WI38 (cell line): ENCODE measurements around the gene PPM1M.
A peak's percentile ranks its signal among the peaks of the same experiment; 100 is the strongest.

Experiments used
- H3K4me3 ChIP-seq: 2 replicates; pipeline ENCODE4 v1.5.1; 2011; ENCODE audit warnings: low read depth, mild to moderate bottlenecking, control low read depth, low read length
- TF ChIP-seq, protein P1 (sequence below): IDR thresholded peaks from 2 replicates; pipeline ENCODE4 v1.5.1; 2012; ENCODE audit warnings: low read depth, mild to moderate bottlenecking, control low read depth, low read length

The PPM1M gene

DNA sequence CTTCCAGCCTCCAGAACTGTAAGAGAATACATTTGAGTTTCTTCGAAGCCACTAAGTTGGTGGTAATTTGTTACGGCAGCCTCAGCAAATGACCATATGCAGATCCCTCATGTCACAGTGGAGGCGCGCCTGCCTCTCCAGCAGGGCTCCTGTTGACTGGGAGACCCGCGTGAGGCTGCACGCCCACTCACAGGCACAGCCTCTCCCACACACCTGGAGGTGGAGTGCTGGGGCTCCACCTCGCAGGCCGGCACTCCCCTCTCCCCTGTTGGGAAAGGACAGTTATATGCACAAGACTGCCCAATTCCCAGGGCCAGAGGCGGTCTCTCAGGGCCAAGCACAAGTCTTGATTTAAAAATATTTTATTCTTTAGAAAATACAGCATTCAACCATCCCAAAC is 17.3 kb upstream of the PPM1M start:
- TF ChIP-seq, protein P1, sequence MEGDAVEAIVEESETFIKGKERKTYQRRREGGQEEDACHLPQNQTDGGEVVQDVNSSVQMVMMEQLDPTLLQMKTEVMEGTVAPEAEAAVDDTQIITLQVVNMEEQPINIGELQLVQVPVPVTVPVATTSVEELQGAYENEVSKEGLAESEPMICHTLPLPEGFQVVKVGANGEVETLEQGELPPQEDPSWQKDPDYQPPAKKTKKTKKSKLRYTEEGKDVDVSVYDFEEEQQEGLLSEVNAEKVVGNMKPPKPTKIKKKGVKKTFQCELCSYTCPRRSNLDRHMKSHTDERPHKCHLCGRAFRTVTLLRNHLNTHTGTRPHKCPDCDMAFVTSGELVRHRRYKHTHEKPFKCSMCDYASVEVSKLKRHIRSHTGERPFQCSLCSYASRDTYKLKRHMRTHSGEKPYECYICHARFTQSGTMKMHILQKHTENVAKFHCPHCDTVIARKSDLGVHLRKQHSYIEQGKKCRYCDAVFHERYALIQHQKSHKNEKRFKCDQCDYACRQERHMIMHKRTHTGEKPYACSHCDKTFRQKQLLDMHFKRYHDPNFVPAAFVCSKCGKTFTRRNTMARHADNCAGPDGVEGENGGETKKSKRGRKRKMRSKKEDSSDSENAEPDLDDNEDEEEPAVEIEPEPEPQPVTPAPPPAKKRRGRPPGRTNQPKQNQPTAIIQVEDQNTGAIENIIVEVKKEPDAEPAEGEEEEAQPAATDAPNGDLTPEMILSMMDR = no peak
- H3K4me3 ChIP-seq = no peak overlapping the region

DNA sequence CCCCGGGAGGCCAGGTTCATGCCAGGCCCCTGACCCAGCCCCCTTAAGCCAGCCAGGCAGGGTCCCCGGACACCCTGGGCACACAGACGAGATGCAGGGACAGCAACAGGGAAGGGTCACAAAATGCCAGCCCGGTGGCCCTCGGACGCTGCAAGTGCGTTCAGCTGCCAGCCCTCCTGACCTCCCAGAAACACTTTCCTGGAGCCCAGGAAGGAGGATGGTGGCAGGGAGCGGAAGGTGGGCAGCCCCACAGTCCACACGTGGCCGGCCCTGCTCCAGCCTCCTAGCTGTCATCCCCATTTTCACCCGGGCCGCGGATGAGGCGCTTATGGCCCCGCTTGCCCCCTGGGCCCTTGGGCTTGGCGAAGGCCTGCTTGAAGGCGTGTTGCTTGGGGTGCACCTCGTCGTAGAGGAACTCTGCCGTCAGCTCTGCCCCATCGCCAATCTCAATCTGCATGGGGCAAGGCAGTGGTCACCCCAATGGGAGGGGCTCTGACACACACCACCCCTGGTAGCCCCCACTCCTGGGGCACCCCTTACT is 16.7 kb upstream of the PPM1M start:
- no peak overlapping the region for H3K4me3 ChIP-seq
- TF ChIP-seq, protein P1 = no peak

DNA sequence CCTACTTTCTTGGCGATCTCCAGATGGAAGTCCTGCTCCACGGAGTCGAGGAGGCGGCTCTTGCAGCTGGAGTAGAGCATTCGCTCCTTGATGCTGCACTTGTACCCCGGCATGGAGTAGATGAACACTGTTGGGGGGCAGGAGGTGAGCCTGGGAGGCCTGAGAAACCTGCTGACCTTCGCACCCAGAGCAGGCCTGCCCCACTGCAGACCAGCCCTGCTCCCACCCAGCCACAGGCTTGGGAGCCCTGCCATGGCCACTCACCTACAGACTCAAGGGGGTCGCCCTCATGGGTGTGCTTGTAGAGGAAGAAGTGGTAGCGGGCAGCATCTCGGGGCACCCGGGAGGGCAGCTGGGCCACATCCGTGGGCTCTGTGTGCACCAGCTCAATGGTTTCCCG is 15.9 kb upstream of the PPM1M start:
- no peak overlapping the region for H3K4me3 ChIP-seq
- TF ChIP-seq, protein P1 = no peak

DNA sequence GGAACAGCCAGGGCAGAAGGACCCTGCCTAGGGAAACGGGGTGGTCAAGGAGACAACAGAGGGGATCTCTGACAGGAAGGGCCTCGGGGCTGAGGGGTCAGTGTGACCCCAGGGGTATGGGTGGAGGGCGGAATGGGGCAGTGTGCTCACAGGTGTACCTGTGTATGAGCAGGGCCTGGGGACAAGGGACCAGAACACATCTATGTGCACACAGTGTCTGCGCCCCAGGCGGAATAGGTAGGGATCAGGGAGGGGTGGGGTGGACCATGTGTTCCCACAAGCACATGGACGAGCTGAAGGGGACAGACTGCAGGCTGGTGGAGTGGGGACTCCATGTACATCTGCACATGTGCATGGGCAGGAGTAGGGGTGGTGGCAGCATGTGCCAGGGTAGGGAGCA is 15.1 kb upstream of the PPM1M start:
- TF ChIP-seq, protein P1 = no peak
- H3K4me3 ChIP-seq = no peak overlapping the region

DNA sequence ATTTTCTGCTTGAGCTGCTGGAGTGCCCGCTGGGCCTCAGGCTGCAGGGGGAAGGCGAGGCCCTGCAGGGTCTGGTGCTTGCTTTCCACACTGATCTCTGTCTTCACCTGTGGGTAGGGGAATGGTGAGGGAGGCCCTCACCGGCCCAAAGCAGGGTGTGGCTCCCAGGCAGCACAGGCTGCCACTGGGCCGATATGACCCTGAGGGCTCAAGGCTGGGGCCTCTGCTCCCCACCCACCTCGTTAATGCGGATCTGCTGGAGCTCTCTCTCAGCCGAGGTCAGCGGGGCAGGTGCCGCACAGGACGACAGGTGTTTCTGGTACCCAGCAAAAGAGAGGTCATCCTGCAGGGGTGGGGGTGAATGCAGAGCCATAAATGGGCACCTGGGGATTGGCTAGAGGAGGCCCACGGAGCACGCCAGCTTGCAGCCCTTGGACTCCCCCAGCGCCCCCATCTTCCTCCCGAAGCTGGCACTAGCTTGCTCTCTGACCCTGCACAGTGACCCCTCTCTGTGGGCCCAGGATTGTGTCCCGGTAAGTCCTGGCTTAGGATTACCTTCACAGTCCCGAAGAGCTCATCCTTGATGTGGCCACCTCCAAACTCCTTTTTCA is 14.6 kb upstream of the PPM1M start:
- TF ChIP-seq, protein P1 = no peak
- H3K4me3 ChIP-seq = no peak overlapping the region

DNA sequence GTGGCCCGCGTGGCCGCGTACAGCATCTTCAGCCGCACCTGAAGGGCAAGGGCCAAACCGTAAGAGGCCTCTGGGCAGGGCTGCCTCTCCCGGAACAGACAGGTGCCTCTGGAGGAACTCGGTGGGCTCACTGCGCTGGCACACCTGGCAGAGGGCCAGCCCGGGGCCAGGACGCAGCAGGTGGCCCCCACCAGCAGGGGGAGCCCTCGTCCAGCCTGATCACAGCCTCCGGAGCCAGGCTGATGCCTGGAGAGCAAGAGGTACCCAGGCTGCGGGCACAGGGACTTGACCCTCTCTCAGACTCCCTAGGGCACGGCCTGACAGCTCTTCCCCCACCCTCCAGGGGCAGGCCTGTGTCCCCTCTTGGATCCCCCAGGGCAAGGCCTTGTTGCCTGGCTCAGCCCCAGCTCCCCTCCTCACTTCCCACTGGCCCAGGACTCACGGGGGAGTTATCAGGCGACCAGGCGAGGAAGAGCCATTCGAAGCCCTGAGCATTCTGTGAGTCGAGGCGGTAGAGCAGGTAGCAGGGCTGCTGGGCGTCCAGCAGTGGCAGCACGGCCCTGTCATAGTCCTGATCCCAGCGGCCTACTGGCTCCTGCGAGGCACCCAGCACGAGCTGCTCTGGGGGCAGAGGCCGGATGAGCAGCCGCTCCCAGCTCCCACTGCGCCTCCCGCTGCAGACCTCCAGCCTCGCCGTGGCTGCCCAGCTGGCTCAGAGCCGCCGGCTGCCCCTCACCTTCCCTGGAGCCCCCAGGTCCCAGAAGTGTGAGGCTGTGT is 13.9 kb upstream of the PPM1M start:
- TF ChIP-seq, protein P1 = peak; percentile 78
- H3K4me3 ChIP-seq = no peak overlapping the region

DNA sequence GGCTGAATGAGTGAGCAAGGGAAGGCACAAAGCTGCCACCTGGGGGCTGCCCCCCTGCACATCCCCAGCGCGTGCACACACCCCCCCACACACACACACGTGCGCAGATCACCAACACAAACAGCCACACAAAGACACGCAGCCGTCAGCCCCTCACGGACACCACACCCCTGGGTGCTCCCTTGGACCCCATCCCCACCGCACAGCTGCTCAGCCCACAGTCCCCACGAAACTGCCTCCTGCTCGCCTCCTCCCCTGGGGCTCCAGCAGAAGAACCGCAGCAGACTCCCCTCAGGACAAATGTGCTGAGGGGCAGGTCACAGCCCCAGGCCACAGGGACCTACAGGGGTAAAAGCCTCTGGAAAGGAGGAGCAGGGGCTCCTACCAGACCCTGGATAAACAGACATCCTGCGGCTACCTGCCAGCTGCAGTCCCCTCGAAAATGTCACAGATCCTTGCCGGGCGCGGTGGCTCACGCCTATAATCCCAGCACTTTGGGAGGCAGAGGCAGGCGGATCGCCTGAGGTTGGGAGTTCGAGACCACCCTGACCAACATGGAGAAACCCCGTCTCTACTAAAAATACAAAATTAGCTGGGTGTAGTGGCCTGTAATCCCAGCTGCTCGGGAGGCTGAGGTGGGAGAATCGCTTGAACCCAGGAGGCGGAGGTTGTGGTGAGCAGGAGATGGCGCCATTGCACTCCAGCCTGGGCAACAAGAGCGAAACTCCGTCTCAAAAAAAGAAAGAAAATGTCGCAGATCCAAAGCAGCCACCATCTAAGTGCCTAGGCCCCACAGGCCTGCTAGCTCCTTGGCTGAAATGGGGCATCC is 13.1 kb upstream of the PPM1M start:
- TF ChIP-seq, protein P1 = no peak
- H3K4me3 ChIP-seq = no peak overlapping the region
